AG04450 (cell line): ENCODE data around the gene ZSWIM4. TPM values are rescaled to one million over a fixed set of nuclear protein-coding genes. Genes with fewer than 3 reads are reported as not detected.

Experiments
- CTCF ChIA-PET: fragments of 300-600, 350-600 bp; formaldehyde crosslinking; extraction: SDS; loops from one replicate; lab custom pipeline; 2022; ENCODE audit warnings: antibody characterized with exemption, inconsistent platforms; lab: Charles Lee
- POLR2A ChIA-PET: fragments of 350-600 bp; formaldehyde crosslinking; extraction: SDS; loops from one replicate; lab custom pipeline; 2021; ENCODE audit warnings: antibody characterized with exemption, inconsistent platforms; lab: Yijun Ruan, JAX
- DNase-seq: peaks from one replicate; pipeline ENCODE4 v3.0.0-alpha.2; 2011; ENCODE audit warnings: low read depth, low spot score
- H3K27ac ChIP-seq: one replicate; pipeline ENCODE4 v1.5.1; 2012; ENCODE audit warnings: low read depth, low read length, control low read depth
- H3K27me3 ChIP-seq: one replicate; pipeline ENCODE4 v1.6.0; 2012; ENCODE audit warnings: low read length; ENCODE audit not compliant: control insufficient read depth, insufficient read depth
- H3K4me3 ChIP-seq: 2 replicates; pipeline ENCODE4 v1.5.1; 2011; ENCODE audit warnings: mild to moderate bottlenecking, low read depth, low read length, control low read depth
- H3K9me3 ChIP-seq: 2 replicates; pipeline ENCODE4 v1.5.1; 2012; ENCODE audit warnings: low read length; ENCODE audit not compliant: control insufficient read depth, insufficient read depth
- CTCF ChIP-seq: IDR thresholded peaks from 2 replicates; pipeline ENCODE4 v1.5.1; 2011; ENCODE audit warnings: low read depth, low read length, control low read depth, inconsistent platforms
- polyA plus RNA-seq: library from polyadenylated mRNA; depleted of rRNA; stranded (reverse); fragments of >200 nt; gene quantifications from 2 replicates; pipeline ENCODE4 v1.2.3, GENCODE V29; 2011

The ZSWIM4 gene
- polyA plus RNA-seq, 1 experiment, result 2.3 TPM

- POLR2A ChIA-PET, result interaction anchor here (0.6 to 4.4 kb wide), 13 partner anchors 8 to 699 kb away, joined by 3 to 27 read pairs (median 7); partner anchors contain the start of genes C19orf53 and ZSWIM4
- no peak for DNase-seq
- H3K27me3 ChIP-seq, result no peaks in the 10 kb centered on the region
- CTCF ChIA-PET, result interaction anchor here (0.6 kb wide), 1 partner anchor 1083 kb away, joined by 3 read pairs; no protein-coding TSS in a partner anchor
- no peaks in the 10 kb centered on the region; the same call in 1 of the 2 replicates for H3K9me3 ChIP-seq
- peak overlapping the region; percentile 88 for H3K4me3 ChIP-seq
- peak overlapping the region; percentile 90 for H3K27ac ChIP-seq
- TF ChIP-seq CTCF, result no peak
Observed at GRCh38 chr19:13839938-13840304, 44.7 kb downstream of the ZSWIM4 start.

GRCh38 chr19:13840305-13841085, 45.3 kb downstream of the ZSWIM4 start:
- Histone ChIP-seq H3K9me3 (no peaks in the 10 kb centered on the region; the same call in 1 of the 2 replicates), H3K27ac (peak overlapping the region; percentile 90), H3K27me3 (no peaks in the 10 kb centered on the region), H3K4me3 (peak overlapping the region; percentile 88)
- POLR2A ChIA-PET, result interaction anchor here (0.6 to 4.4 kb wide), 11 partner anchors 11 to 699 kb away, joined by 3 to 27 read pairs (median 7); partner anchors contain the start of genes C19orf53 and ZSWIM4
- no peak for TF ChIP-seq CTCF
- DNase-seq, result no peak
- CTCF ChIA-PET, result interaction anchor here (0.5 to 1.4 kb wide), 3 partner anchors 22 to 1083 kb away, joined by 3 to 4 read pairs (median 3); no protein-coding TSS in a partner anchor

- ChIA-PET CTCF (interaction anchor here (0.5 to 1.4 kb wide), 3 partner anchors 21 to 67 kb away, joined by 3 to 4 read pairs (median 3); partner anchors contain the start of gene C19orf53), POLR2A (interaction anchor here (0.6 to 4.4 kb wide), 8 partner anchors 10 to 72 kb away, joined by 3 to 27 read pairs (median 5); partner anchors contain the start of gene ZSWIM4)
- DNase-seq, result no peak
- Histone ChIP-seq H3K4me3 (peak overlapping the region; percentile 88), H3K9me3 (no peaks in the 10 kb centered on the region; the same call in 1 of the 2 replicates), H3K27ac (peak overlapping the region; percentile 70), H3K27me3 (no peaks in the 10 kb centered on the region)
- TF ChIP-seq CTCF, result no peak
Observed at GRCh38 chr19:13841086-13841961, 46.1 kb downstream of the ZSWIM4 start.

GRCh38 chr19:13841962-13842290, 46.7 kb downstream of the ZSWIM4 start:
- ChIA-PET CTCF (interaction anchor here (1.1 to 1.4 kb wide), 2 partner anchors 20 to 67 kb away, joined by 3 to 4 read pairs; partner anchors contain the start of gene C19orf53), POLR2A (interaction anchor here (0.7 to 4.4 kb wide), 5 partner anchors 9 to 54 kb away, joined by 3 to 27 read pairs (median 4); partner anchors contain the start of gene ZSWIM4)
- H3K4me3 ChIP-seq, result peak overlapping the region; percentile 88
- peak overlapping the region; percentile 39 for H3K27ac ChIP-seq
- no peak for TF ChIP-seq CTCF
- H3K9me3 ChIP-seq, result no peaks in the 10 kb centered on the region; the same call in 1 of the 2 replicates
- H3K27me3 ChIP-seq, result no peaks in the 10 kb centered on the region
- no peak for DNase-seq
